Measurements from ENCODE around the gene RELA. TPM values are rescaled to one million over a fixed set of nuclear protein-coding genes. Genes with fewer than 3 reads are reported as not detected.

RELA gene
- total RNA-seq, 1 donor from 2014 or later = 62.6 TPM

DNA sequence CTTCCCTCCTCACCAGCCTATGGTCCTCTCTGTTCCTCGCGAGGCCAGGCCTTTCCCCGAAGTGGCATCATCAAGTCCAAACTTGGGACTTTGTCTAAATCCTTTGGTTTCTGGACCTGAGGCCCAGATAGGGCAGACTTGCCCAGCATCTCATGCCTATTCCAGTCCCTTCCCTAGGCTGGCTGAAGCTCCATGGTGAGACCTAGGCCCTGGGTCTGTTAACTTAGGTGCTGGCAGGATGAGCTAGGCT lies 11.5 kb downstream of the RELA start:
- no peak for DNase-seq (ENCODE audit: low spot score)
- Mint-ChIP-seq H3K27me3 (ENCODE audit: unreplicated experiment) (peaks cover 37% of the 10 kb centered on the region), H3K27ac (ENCODE audit: unreplicated experiment) (no peak overlapping the region), H3K4me1 (ENCODE audit: unreplicated experiment) (peaks cover 51% of the 10 kb centered on the region), H3K4me3 (ENCODE audit: unreplicated experiment) (peak overlapping the region; percentile 72), H3K36me3 (ENCODE audit: low read depth, unreplicated experiment) (peaks cover 50% of the 10 kb centered on the region), H3K9me3 (ENCODE audit: unreplicated experiment) (no peaks in the 10 kb centered on the region)
- TF ChIP-seq CTCF (IDR thresholded peaks at IDR 0.05; ENCODE audit: unreplicated experiment) = no peak

DNA sequence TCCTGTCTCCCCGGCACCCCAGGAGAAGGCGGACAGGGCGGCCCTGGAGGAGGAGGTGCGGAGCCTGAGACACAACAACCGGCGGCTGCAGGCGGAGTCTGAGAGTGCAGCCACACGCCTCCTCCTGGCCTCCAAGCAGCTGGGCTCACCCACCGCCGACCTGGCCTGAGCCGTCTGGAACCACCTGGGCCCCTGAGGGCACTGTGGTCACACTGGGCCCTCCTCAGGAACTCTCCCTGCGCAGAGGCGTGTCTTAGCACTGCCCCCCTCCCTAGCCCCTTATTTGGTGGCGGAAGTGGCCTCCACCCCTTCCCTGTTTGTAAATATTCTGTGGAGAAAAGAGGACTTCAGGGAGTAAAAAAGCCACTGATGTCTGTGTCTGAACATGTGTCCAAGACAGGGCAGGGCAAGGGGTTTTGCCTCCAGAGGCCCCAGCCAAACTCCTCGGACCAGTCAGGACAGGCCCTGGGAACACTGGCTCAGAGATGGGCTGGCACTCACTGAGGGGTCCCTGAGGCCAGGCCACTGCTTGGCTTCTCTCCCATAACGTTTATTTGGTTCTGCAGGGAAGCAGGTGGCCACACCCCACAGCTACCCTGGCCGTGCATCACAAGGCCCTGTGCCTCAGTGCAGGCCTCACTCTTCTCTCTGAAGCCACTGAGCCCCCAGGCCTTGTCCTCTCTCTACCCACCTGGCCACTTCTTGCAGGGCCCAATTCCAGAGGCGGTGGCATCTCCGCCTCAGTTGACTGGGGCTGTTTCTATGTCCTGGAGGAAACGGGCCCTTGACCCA lies 12.0 kb downstream of the RELA start:
- no peak overlapping the region for H3K4me3 Mint-ChIP-seq (ENCODE audit: unreplicated experiment)
- no peak for DNase-seq (ENCODE audit: low spot score)
- H3K27ac Mint-ChIP-seq (ENCODE audit: unreplicated experiment) = no peak overlapping the region
- peaks cover 44% of the 10 kb centered on the region for H3K36me3 Mint-ChIP-seq (ENCODE audit: low read depth, unreplicated experiment)
- H3K27me3 Mint-ChIP-seq (ENCODE audit: unreplicated experiment) = peaks cover 34% of the 10 kb centered on the region
- peaks cover 51% of the 10 kb centered on the region for H3K4me1 Mint-ChIP-seq (ENCODE audit: unreplicated experiment)
- no peak for TF ChIP-seq CTCF (IDR thresholded peaks at IDR 0.05; ENCODE audit: unreplicated experiment)
- H3K9me3 Mint-ChIP-seq (ENCODE audit: unreplicated experiment) = no peaks in the 10 kb centered on the region

- Mint-ChIP-seq H3K27me3 (ENCODE audit: unreplicated experiment) (peaks cover 27% of the 10 kb centered on the region), H3K4me3 (ENCODE audit: unreplicated experiment) (no peak overlapping the region), H3K9me3 (ENCODE audit: unreplicated experiment) (no peaks in the 10 kb centered on the region), H3K4me1 (ENCODE audit: unreplicated experiment) (peaks cover 48% of the 10 kb centered on the region), H3K27ac (ENCODE audit: unreplicated experiment) (no peak overlapping the region), H3K36me3 (ENCODE audit: low read depth, unreplicated experiment) (peaks cover 36% of the 10 kb centered on the region)
- TF ChIP-seq CTCF (IDR thresholded peaks at IDR 0.05; ENCODE audit: unreplicated experiment) = no peak
- no peak for DNase-seq (ENCODE audit: low spot score)
These were observed 12.8 kb downstream of the RELA start for GRCh38 chr11:65649656-65650546.

- no peak for DNase-seq (ENCODE audit: low spot score)
- peak overlapping the region; percentile 67 for H3K27ac Mint-ChIP-seq (ENCODE audit: unreplicated experiment)
- no peak for TF ChIP-seq CTCF (IDR thresholded peaks at IDR 0.05; ENCODE audit: unreplicated experiment)
- no peaks in the 10 kb centered on the region for H3K9me3 Mint-ChIP-seq (ENCODE audit: unreplicated experiment)
- peaks cover 47% of the 10 kb centered on the region for H3K4me1 Mint-ChIP-seq (ENCODE audit: unreplicated experiment)
- H3K36me3 Mint-ChIP-seq (ENCODE audit: low read depth, unreplicated experiment) = peaks cover 40% of the 10 kb centered on the region
- peak overlapping the region; percentile 79 for H3K4me3 Mint-ChIP-seq (ENCODE audit: unreplicated experiment)
- H3K27me3 Mint-ChIP-seq (ENCODE audit: unreplicated experiment) = peaks cover 27% of the 10 kb centered on the region
These were observed 13.7 kb downstream of the RELA start for GRCh38 chr11:65648997-65649493.
